ENCODE measurements around the gene ERF.
A peak's percentile ranks its signal among the peaks of the same experiment; 100 is the strongest.
"Not testable (repeated sequence)": the region's sequence is repeated elsewhere in the genome, so short reads cannot be mapped to it uniquely, and the experiment has no call there.

Gene ERF

GRCh38 chr19:42267644-42268141, 12.8 kb upstream of the ERF start:
- peak; percentile 68 for DNase-seq (ENCODE audit: low read depth)
- TF ChIP-seq CTCF (conservative IDR thresholded peaks at IDR 0.05; ENCODE audit: low read depth, low read length), result no peak
- H3K4me3 ChIP-seq (ENCODE audit: low read depth, low read length), result peak overlapping the region; percentile 64

- H3K4me3 ChIP-seq (ENCODE audit: low read depth, low read length); DNase-seq (ENCODE audit: low read depth): not testable (repeated sequence)
Observed at GRCh38 chr19:42266928-42267603, 12.1 kb upstream of the ERF start.

- H3K4me3 ChIP-seq (ENCODE audit: low read depth, low read length); DNase-seq (ENCODE audit: low read depth): not testable (repeated sequence)
Observed at GRCh38 chr19:42266105-42266504, 11.2 kb upstream of the ERF start.

- no peak overlapping the region for H3K4me3 ChIP-seq (ENCODE audit: low read depth, low read length)
- no peak for TF ChIP-seq CTCF (conservative IDR thresholded peaks at IDR 0.05; ENCODE audit: low read depth, low read length)
Observed at GRCh38 chr19:42261763-42262162, 6.8 kb upstream of the ERF start.

GRCh38 chr19:42257842-42258241, 2.9 kb upstream of the ERF start:
- H3K4me3 ChIP-seq (ENCODE audit: low read depth, low read length); DNase-seq (ENCODE audit: low read depth): not testable (repeated sequence)

More at GRCh38 chr19:42261763-42262162, 6.8 kb upstream of the ERF start:
- DNase-seq (ENCODE audit: low read depth), result no peak

GRCh38 chr19:42255766-42256745, 1.1 kb upstream of the ERF start:
- no peak for TF ChIP-seq CTCF (conservative IDR thresholded peaks at IDR 0.05; ENCODE audit: low read depth, low read length)
- peak; percentile 73 for DNase-seq (ENCODE audit: low read depth)
- H3K4me3 ChIP-seq (ENCODE audit: low read depth, low read length), result peak overlapping the region; percentile 94

- peak; percentile 63 for DNase-seq (ENCODE audit: low read depth)
- no peak for TF ChIP-seq CTCF (conservative IDR thresholded peaks at IDR 0.05; ENCODE audit: low read depth, low read length)
- H3K4me3 ChIP-seq (ENCODE audit: low read depth, low read length), result peak overlapping the region; percentile 94
Observed at GRCh38 chr19:42254089-42254849, 659 bp downstream of the ERF start.
